Skeletal muscle satellite cell (primary cell): ENCODE data around the gene PITPNM3.
"Not testable (repeated sequence)": the region's sequence is repeated elsewhere in the genome, so short reads cannot be mapped to it uniquely, and the experiment has no call there.

Experiments
- H3K27me3 ChIP-seq: 2 replicates; pipeline ENCODE4 v1.7.0; 2013; ENCODE audit warnings: low read length; ENCODE audit not compliant: control insufficient read depth, insufficient read depth
- H3K36me3 ChIP-seq: 2 replicates; pipeline ENCODE4 v1.7.0; 2013; ENCODE audit warnings: mild to moderate bottlenecking, control low read depth, low read length; ENCODE audit not compliant: insufficient read depth
- H3K4me1 ChIP-seq: 2 replicates; pipeline ENCODE4 v1.7.0; 2013; ENCODE audit warnings: low read length; ENCODE audit not compliant: control insufficient read depth, insufficient read depth
- H3K4me2 ChIP-seq: 2 replicates; pipeline ENCODE4 v1.7.0; 2013; ENCODE audit warnings: mild to moderate bottlenecking, low read length
- H3K4me3 ChIP-seq: 2 replicates; pipeline ENCODE4 v1.7.0; 2013; ENCODE audit warnings: low read length
- H3K9ac ChIP-seq: 2 replicates; pipeline ENCODE4 v1.7.0; 2013; ENCODE audit warnings: mild to moderate bottlenecking, low read depth, low read length, moderate library complexity
- H3K9me3 ChIP-seq: replicated peaks from 2 replicates; pipeline ENCODE4 v1.7.0; 2013; ENCODE audit warnings: mild to moderate bottlenecking, control low read depth, low read length

PITPNM3 gene

GRCh38 chr17:6495450-6496115 lies 60.8 kb downstream of the PITPNM3 start:
- H3K9ac ChIP-seq = no peak overlapping the region
- peaks cover 7% of the 10 kb centered on the region for H3K4me1 ChIP-seq
- no peaks in the 10 kb centered on the region for H3K36me3 ChIP-seq
- no peak overlapping the region for H3K4me3 ChIP-seq
- H3K27me3 ChIP-seq = no peaks in the 10 kb centered on the region
- no peaks in the 10 kb centered on the region for H3K9me3 ChIP-seq
- no peak overlapping the region for H3K4me2 ChIP-seq

- Histone ChIP-seq H3K4me3 (no peak overlapping the region), H3K4me2 (no peak overlapping the region), H3K27me3 (no peaks in the 10 kb centered on the region), H3K9me3 (no peaks in the 10 kb centered on the region), H3K36me3 (no peaks in the 10 kb centered on the region), H3K4me1 (peaks cover 7% of the 10 kb centered on the region), H3K9ac (no peak overlapping the region)
These were observed 62.0 kb downstream of the PITPNM3 start for GRCh38 chr17:6494239-6494941.

GRCh38 chr17:6492892-6493674 lies 63.3 kb downstream of the PITPNM3 start:
- Histone ChIP-seq H3K9ac (no peak overlapping the region), H3K4me3 (no peak overlapping the region), H3K9me3 (no peaks in the 10 kb centered on the region), H3K36me3 (no peaks in the 10 kb centered on the region), H3K4me2 (no peak overlapping the region), H3K27me3 (no peaks in the 10 kb centered on the region), H3K4me1 (peaks cover 9% of the 10 kb centered on the region)

- Histone ChIP-seq H3K36me3 (no peaks in the 10 kb centered on the region), H3K4me2 (no peak overlapping the region), H3K9ac (no peak overlapping the region), H3K4me3 (no peak overlapping the region), H3K4me1 (peaks cover 20% of the 10 kb centered on the region), H3K9me3 (no peaks in the 10 kb centered on the region), H3K27me3 (no peaks in the 10 kb centered on the region)
These were observed 65.2 kb downstream of the PITPNM3 start for GRCh38 chr17:6491071-6491700.

- no peak overlapping the region for H3K9ac ChIP-seq
- peaks cover 20% of the 10 kb centered on the region for H3K4me1 ChIP-seq
- no peaks in the 10 kb centered on the region for H3K36me3 ChIP-seq
- H3K9me3 ChIP-seq = no peaks in the 10 kb centered on the region
- no peak overlapping the region for H3K4me2 ChIP-seq
- no peak overlapping the region for H3K4me3 ChIP-seq
- H3K27me3 ChIP-seq = no peaks in the 10 kb centered on the region
These were observed 67.3 kb downstream of the PITPNM3 start for GRCh38 chr17:6489016-6489550.

- H3K27me3 ChIP-seq = no peaks in the 10 kb centered on the region
- no peaks in the 10 kb centered on the region for H3K36me3 ChIP-seq
- H3K9me3 ChIP-seq = no peaks in the 10 kb centered on the region
- H3K4me2 ChIP-seq = no peak overlapping the region
- peaks cover 20% of the 10 kb centered on the region for H3K4me1 ChIP-seq
- no peak overlapping the region for H3K4me3 ChIP-seq
- H3K9ac ChIP-seq = no peak overlapping the region
These were observed 68.3 kb downstream of the PITPNM3 start for GRCh38 chr17:6488008-6488539.

GRCh38 chr17:6487251-6488007 lies 68.9 kb downstream of the PITPNM3 start:
- H3K36me3 ChIP-seq = no peaks in the 10 kb centered on the region
- H3K9me3 ChIP-seq = no peaks in the 10 kb centered on the region
- peaks cover 20% of the 10 kb centered on the region for H3K4me1 ChIP-seq
- H3K4me2 ChIP-seq = no peak overlapping the region
- no peak overlapping the region for H3K4me3 ChIP-seq
- no peaks in the 10 kb centered on the region for H3K27me3 ChIP-seq
- H3K9ac ChIP-seq = no peak overlapping the region

- Histone ChIP-seq H3K4me2 (no peak overlapping the region), H3K9me3 (no peaks in the 10 kb centered on the region), H3K27me3 (no peaks in the 10 kb centered on the region), H3K4me1 (peaks cover 20% of the 10 kb centered on the region), H3K36me3 (no peaks in the 10 kb centered on the region), H3K9ac (no peak overlapping the region), H3K4me3 (no peak overlapping the region)
These were observed 70.5 kb downstream of the PITPNM3 start for GRCh38 chr17:6485646-6486412.

GRCh38 chr17:6483507-6483906 lies 72.8 kb downstream of the PITPNM3 start:
- Histone ChIP-seq H3K4me1 (peaks cover 20% of the 10 kb centered on the region), H3K27me3 (no peaks in the 10 kb centered on the region), H3K4me2 (no peak overlapping the region), H3K36me3 (no peaks in the 10 kb centered on the region), H3K9ac (no peak overlapping the region), H3K4me3 (no peak overlapping the region), H3K9me3 (no peaks in the 10 kb centered on the region)

GRCh38 chr17:6482796-6483195 lies 73.6 kb downstream of the PITPNM3 start:
- not testable (repeated sequence) for H3K27me3 ChIP-seq, H3K9ac ChIP-seq, H3K36me3 ChIP-seq

More at GRCh38 chr17:6482796-6483195, 73.6 kb downstream of the PITPNM3 start:
- not testable (repeated sequence) for H3K4me2 ChIP-seq, H3K9me3 ChIP-seq, H3K4me3 ChIP-seq
- peaks cover 16% of the 10 kb centered on the region for H3K4me1 ChIP-seq
